Placental epithelial cell (primary cell): ENCODE data around the gene QRICH2. TPM values are rescaled to one million over a fixed set of nuclear protein-coding genes. Genes with fewer than 3 reads are reported as not detected.

Source experiments
- small RNA-seq: library from RNA; depleted of rRNA; stranded (forward); fragments of <200 nt; gene quantifications from one replicate; pipeline ENCODE3, GENCODE V24; 2012
- total RNA-seq: library from RNA; depleted of rRNA; stranded (reverse); fragments of >200 nt; gene quantifications from 2 replicates; pipeline ENCODE4 v1.2.3, GENCODE V29; 2012

The QRICH2 gene, protein sequence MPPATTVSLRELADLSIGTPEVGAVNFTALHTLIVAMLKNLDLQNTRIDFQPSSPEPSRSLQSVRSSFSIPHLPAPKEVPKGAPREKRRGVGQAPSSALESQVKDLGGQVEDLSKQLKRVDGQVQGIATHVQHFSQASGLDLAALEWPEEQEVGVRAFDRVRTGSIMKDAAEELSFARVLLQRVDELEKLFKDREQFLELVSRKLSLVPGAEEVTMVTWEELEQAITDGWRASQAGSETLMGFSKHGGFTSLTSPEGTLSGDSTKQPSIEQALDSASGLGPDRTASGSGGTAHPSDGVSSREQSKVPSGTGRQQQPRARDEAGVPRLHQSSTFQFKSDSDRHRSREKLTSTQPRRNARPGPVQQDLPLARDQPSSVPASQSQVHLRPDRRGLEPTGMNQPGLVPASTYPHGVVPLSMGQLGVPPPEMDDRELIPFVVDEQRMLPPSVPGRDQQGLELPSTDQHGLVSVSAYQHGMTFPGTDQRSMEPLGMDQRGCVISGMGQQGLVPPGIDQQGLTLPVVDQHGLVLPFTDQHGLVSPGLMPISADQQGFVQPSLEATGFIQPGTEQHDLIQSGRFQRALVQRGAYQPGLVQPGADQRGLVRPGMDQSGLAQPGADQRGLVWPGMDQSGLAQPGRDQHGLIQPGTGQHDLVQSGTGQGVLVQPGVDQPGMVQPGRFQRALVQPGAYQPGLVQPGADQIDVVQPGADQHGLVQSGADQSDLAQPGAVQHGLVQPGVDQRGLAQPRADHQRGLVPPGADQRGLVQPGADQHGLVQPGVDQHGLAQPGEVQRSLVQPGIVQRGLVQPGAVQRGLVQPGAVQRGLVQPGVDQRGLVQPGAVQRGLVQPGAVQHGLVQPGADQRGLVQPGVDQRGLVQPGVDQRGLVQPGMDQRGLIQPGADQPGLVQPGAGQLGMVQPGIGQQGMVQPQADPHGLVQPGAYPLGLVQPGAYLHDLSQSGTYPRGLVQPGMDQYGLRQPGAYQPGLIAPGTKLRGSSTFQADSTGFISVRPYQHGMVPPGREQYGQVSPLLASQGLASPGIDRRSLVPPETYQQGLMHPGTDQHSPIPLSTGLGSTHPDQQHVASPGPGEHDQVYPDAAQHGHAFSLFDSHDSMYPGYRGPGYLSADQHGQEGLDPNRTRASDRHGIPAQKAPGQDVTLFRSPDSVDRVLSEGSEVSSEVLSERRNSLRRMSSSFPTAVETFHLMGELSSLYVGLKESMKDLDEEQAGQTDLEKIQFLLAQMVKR (N-terminal part only)
- total RNA-seq = 3.8 and 12.2 TPM in 2 replicates

DNA sequence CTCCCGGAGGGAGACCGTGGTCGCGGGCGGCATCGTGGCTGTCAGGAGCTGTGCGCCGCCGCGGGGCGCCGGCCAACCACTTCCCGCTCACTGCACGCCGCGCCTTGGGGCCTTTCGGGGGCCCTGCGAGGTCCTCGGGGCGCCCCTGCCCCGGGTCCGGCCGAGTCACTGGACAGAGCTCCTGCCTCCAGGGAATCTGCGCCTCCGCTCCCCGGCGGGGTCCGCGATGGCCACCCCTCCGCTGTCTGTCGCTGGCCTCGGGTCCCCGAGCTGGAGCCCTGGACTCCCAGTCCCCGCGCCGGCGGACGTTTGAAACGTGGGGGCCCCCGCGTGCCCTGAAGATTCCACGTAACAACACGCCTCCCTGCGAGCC lies at the start of gene QRICH2:
Gene QRICH2, minus strand, starts transcription at position 311 of the 373 bp plus-strand sequence. Its CDS starts 278 bp downstream, at position 33.

DNA sequence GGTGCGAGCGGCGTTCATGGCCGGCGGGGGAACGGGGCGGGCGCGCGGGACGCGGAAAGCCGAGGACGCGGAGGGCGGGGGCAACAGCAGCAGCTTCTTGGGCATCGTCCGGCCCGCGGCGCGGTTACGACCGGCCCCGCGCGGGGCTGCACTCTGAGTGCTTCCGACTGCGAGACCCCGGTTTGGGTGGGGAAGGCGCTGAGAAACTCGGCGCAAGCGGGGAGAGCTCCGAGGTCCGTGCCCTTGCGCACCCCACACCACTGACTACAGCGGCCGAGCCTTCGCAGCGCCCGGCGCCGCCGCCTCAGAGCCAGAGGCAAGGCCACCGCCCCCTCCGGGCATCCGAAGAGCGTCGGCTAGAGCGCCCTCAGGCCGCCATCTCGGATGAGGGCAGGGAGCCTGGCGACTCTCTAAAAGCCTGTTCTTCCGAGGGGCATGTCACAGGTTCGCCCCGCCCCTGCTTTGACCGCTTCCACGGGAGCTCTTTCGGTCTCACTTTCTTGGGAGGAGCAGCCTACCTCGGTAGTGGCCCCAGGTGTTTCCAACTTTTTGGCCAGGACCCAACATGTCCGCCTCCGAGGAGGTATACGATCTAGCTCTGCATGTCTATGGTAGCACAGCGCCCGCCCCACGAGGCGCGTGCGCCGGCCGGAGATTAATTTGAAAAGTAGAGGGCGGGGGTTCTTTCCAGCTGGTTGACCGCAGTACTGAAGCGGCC lies 45.7 kb upstream of the QRICH2 start, which contains the start of gene PRPSAP1:
Gene PRPSAP1, minus strand, starts transcription at position 318 of the 718 bp plus-strand sequence. Its CDS starts 213 bp downstream, at position 105.

GRCh38 chr17:76264755-76265623 lies 43.1 kb downstream of the QRICH2 start, which contains the start of gene UBALD2:
UBALD2 (plus strand) TSS chr17:76265348; CDS start chr17:76265506, 158 bp downstream.

DNA sequence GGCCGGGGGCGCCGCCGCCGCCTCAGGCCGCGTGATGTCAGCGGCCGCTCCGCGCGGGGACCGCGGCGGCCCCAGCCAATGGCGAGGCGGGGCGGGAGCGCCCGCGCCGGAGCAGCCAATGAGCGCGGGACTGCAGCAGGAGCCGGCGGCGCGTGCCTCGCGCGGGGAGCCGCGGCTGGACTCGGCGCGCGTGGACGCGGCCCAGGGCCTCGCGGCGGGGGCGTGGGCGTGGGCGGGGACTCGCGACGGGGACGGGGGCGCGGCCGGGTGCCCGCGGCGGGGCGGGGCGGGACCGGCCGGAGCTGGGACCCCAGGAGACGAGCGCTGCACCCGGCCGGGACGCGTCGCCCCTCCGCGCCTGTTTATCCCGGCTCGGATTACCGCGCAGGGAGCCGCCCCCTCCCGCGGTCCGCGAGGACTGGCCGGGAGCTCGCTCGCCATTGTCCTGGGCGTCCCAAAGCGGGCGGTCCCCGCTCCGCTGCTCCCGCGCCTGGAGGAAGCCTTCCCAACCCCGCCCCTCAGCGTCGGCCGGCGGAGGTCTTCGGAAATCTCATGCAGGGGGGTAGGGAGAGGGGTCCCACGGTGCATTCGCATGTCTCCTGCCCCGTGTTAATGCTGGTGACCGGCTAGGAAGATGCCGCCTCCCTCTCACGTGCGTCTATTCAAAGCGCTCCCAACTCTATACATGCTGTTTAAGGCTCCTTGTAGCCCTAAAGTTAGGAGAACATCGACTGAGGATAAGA lies 67.4 kb downstream of the QRICH2 start, which contains the start of gene RNF157:
Gene RNF157, minus strand, starts transcription at position 33 of the 743 bp plus-strand sequence. CDS start 253 bp downstream, outside the sequence.

Small RNA genes within 50 kb of the gene (small RNA-seq; reads per million reads assigned to genes)
- gene RF00019 (not detected), gene RNU6-24P (not detected)

Other genes with a start within 250 kb of the QRICH2 start
- 31.8 and 32.3 TPM in 2 replicates for gene SRP68, start 235.8 kb downstream of the QRICH2 start, total RNA-seq
- gene GALR2, start 233.5 kb downstream of the QRICH2 start, total RNA-seq = 0.22 TPM in 1 of 2 replicates, not detected in the other
- under 0.01 TPM in 1 of 2 replicates, not detected in the other for gene ZACN, start 229.1 kb downstream of the QRICH2 start, total RNA-seq
- 99.7 and 118 TPM in 2 replicates for gene EXOC7, start 204.5 kb downstream of the QRICH2 start, total RNA-seq
- gene FOXJ1, start 167.0 kb downstream of the QRICH2 start, total RNA-seq = 0.22 TPM in 1 of 2 replicates, not detected in the other
- 0.22 and 0.79 TPM in 2 replicates for gene RNF157, start 67.8 kb downstream of the QRICH2 start, total RNA-seq
- gene UBALD2, start 42.9 kb downstream of the QRICH2 start, total RNA-seq = 2.7 and 4.9 TPM in 2 replicates
- gene PRPSAP1, start 45.6 kb upstream of the QRICH2 start, total RNA-seq = 76.9 and 231 TPM in 2 replicates
- gene SPHK1, start 76.3 kb upstream of the QRICH2 start, total RNA-seq = 62.8 and 90.7 TPM in 2 replicates
- gene UBE2O, start 144.9 kb upstream of the QRICH2 start, total RNA-seq = 11.2 and 17.3 TPM in 2 replicates
- gene AANAT, start 159.3 kb upstream of the QRICH2 start, total RNA-seq = 0.79 TPM in 1 of 2 replicates, not detected in the other
- gene RHBDF2, start 193.1 kb upstream of the QRICH2 start, total RNA-seq = 11.0 and 15.8 TPM in 2 replicates
- gene CYGB, start 229.4 kb upstream of the QRICH2 start, total RNA-seq = 1.2 and 2.0 TPM in 2 replicates
- gene PRCD, start 231.8 kb upstream of the QRICH2 start, total RNA-seq = 0.43 TPM in 1 of 2 replicates, not detected in the other